Stimulated activated CD4-positive, alpha-beta T cell treated with anti-CD3 and anti-CD28 coated beads, TNF-alpha, amount 100 ng/mL, for 48 hours (primary cell): ENCODE data around the gene PRMT5.
"Not testable (repeated sequence)": the region's sequence is repeated elsewhere in the genome, so short reads cannot be mapped to it uniquely, and the experiment has no call there.

Experiments used
- DNase-seq, 3 donors: peaks; one replicate each; pipeline ENCODE4 v3.0.0-alpha.2; 2020; ENCODE audit warnings: low read depth in 3 of 3

Gene PRMT5

GRCh38 chr14:22929104-22929960 is at the start of gene PRMT5:
PRMT5 (minus strand) TSS chr14:22929376; CDS start chr14:22929361, 15 bp downstream.
- peak; percentile 92 to 98 (median 94) for DNase-seq

- DNase-seq, result no peak
Observed at GRCh38 chr14:22978487-22978837, 49.3 kb upstream of the PRMT5 start.

- DNase-seq, result no peak
Observed at GRCh38 chr14:22977684-22978486, 48.7 kb upstream of the PRMT5 start.

- DNase-seq, result no peak
Observed at GRCh38 chr14:22977434-22977683, 48.2 kb upstream of the PRMT5 start.

GRCh38 chr14:22976620-22977433 is 47.7 kb upstream of the PRMT5 start:
- DNase-seq, result no peak

- no peak for DNase-seq
Observed at GRCh38 chr14:22974530-22975313, 45.5 kb upstream of the PRMT5 start.

GRCh38 chr14:22973217-22974032 is 44.2 kb upstream of the PRMT5 start:
- peak in 1 of 3 donors; percentile 31 for DNase-seq

- no peak for DNase-seq
Observed at GRCh38 chr14:22972313-22972930, 43.2 kb upstream of the PRMT5 start.

- DNase-seq, result no peak
Observed at GRCh38 chr14:22971152-22971551, 42.0 kb upstream of the PRMT5 start.

- no peak for DNase-seq
Observed at GRCh38 chr14:22966783-22967269, 37.6 kb upstream of the PRMT5 start.

GRCh38 chr14:22965916-22966782 is 37.0 kb upstream of the PRMT5 start:
- DNase-seq, result not testable (repeated sequence)

GRCh38 chr14:22962061-22962676 is 33.0 kb upstream of the PRMT5 start:
- no peak for DNase-seq

GRCh38 chr14:22955702-22956569 is 26.8 kb upstream of the PRMT5 start:
- no peak for DNase-seq

GRCh38 chr14:22952418-22952817 is 23.2 kb upstream of the PRMT5 start:
- no peak for DNase-seq

GRCh38 chr14:22951795-22952194 is 22.6 kb upstream of the PRMT5 start:
- not testable (repeated sequence) for DNase-seq

- DNase-seq, result no peak
Observed at GRCh38 chr14:22945642-22946041, 16.5 kb upstream of the PRMT5 start.

GRCh38 chr14:22939684-22940083 is 10.5 kb upstream of the PRMT5 start:
- no peak for DNase-seq

GRCh38 chr14:22935156-22935555 is 6.0 kb upstream of the PRMT5 start:
- DNase-seq, result no peak
